ENCODE data around the gene PLXNB1.

DNA sequence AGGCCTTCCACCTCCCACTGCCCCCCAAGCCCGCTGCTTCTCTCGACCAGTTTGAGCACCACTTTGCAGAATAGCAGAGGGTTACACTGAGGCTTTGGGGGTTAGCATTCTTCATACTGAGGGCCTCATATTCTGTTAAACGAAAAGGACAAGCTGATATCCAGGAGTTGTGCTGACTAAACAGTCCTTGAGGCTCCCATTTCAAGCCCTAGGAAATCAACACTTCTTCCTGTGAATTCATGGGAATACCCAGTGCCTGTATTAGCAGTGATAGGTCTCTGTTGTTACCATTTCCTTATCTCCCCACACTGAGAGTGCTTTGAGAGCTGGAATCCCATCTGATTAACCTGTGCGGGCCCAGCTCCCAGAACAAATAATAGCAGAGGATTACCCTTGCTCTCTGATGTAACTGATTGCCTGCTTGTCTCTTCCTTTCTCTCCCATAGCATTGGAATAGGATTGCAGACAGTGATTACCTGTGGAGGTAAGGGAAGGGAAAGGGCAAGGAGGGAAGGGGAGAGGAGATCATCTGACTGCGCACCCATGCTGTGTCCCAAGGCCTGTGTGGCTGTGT, 56.9 kb downstream of the PLXNB1 start:
- TF ChIP-seq EZH2 (IDR thresholded peaks at IDR 0.05; ENCODE audit: borderline replicate concordance, low read length), result no peak
- TF ChIP-seq, protein P1, sequence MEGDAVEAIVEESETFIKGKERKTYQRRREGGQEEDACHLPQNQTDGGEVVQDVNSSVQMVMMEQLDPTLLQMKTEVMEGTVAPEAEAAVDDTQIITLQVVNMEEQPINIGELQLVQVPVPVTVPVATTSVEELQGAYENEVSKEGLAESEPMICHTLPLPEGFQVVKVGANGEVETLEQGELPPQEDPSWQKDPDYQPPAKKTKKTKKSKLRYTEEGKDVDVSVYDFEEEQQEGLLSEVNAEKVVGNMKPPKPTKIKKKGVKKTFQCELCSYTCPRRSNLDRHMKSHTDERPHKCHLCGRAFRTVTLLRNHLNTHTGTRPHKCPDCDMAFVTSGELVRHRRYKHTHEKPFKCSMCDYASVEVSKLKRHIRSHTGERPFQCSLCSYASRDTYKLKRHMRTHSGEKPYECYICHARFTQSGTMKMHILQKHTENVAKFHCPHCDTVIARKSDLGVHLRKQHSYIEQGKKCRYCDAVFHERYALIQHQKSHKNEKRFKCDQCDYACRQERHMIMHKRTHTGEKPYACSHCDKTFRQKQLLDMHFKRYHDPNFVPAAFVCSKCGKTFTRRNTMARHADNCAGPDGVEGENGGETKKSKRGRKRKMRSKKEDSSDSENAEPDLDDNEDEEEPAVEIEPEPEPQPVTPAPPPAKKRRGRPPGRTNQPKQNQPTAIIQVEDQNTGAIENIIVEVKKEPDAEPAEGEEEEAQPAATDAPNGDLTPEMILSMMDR (conservative IDR thresholded peaks at IDR 0.05 in 1 of 2, IDR thresholded peaks at IDR 0.05 in 1 of 2; ENCODE audit: extremely low read depth in 1 of 2, insufficient read depth in 1 of 2, low read depth in 1 of 2, low read length in 2 of 2), result no peak

Data from mammary epithelial cell (primary cell).